Endothelial cell of umbilical vein (primary cell): ENCODE results near the gene CHST8. TPM values are rescaled to one million over a fixed set of nuclear protein-coding genes. Genes with fewer than 3 reads are reported as not detected.

ENCODE experiments used
- BruUV-seq: library from RNA; stranded (reverse); fragments of 400-500 nt; replicated peaks from 2 replicates; lab custom pipeline; 2021; lab: Mats Ljungman, UMichigan
- CTCF ChIA-PET: fragments of 300-600, 350-600 bp; sonication (Branson Sonifier 250); formaldehyde crosslinking; loops from one replicate; lab custom pipeline; 2021; ENCODE audit warnings: antibody characterized with exemption, inconsistent platforms; lab: Charles Lee
- POLR2A ChIA-PET: fragments of 300-600, 350-600 bp; sonication (Branson Sonifier 250); formaldehyde crosslinking; loops from one replicate; lab custom pipeline; 2021; ENCODE audit warnings: antibody characterized with exemption, inconsistent platforms; lab: Charles Lee
- DNase-seq: peaks from one replicate; pipeline ENCODE4 v3.0.0-alpha.2; 2011; ENCODE audit warnings: low read depth, low spot score
- FAIRE-seq: peaks from 2 replicates; lab custom pipeline; 2011; peaks lifted over from hg19 to GRCh38; lab: Jason Lieb, UNC
- H2AFZ ChIP-seq: 2 replicates; pipeline ENCODE4 v1.6.0; 2012; ENCODE audit warnings: low read depth, low read length, control low read depth, inconsistent platforms
- H3K27ac ChIP-seq: 2 replicates; pipeline ENCODE4 v1.5.1; 2011; ENCODE audit warnings: low read depth, mild to moderate bottlenecking, control low read depth, low read length, moderate library complexity; ENCODE audit not compliant: insufficient read depth
- H3K27me3 ChIP-seq, 2 experiments: 2 replicates each; pipeline versions ENCODE4 v1.6.0 to v1.6.1; 2011; ENCODE audit warnings: low read length in 2 of 2, mixed read lengths in 1 of 2; ENCODE audit not compliant: control insufficient read depth in 2 of 2, insufficient read depth in 2 of 2
- H3K36me3 ChIP-seq, 2 experiments: 2 replicates in 1 of 2; 3 replicates in 1 of 2; pipeline ENCODE4 v1.5.1; 2011; ENCODE audit warnings: low read length in 2 of 2, mild to moderate bottlenecking in 1 of 2, moderate library complexity in 1 of 2; ENCODE audit not compliant: control insufficient read depth in 2 of 2, insufficient read depth in 2 of 2; ENCODE audit errors: extremely low read depth in 1 of 2
- H3K4me1 ChIP-seq: 3 replicates; pipeline ENCODE4 v1.5.1; 2011; ENCODE audit warnings: mild to moderate bottlenecking, low read length; ENCODE audit not compliant: control insufficient read depth, insufficient read depth; ENCODE audit errors: extremely low read depth
- H3K4me2 ChIP-seq: 2 replicates; pipeline ENCODE4 v1.6.1; 2011; ENCODE audit warnings: low read length, control low read depth, mixed read lengths; ENCODE audit not compliant: insufficient read depth
- H3K4me3 ChIP-seq, 3 experiments: fragments of 200-600 bp in 1 of 3; sonication (generic), shearing (Covaris generic) in 1 of 3; replicated peaks in 1 of 3; 2 replicates each; pipeline ENCODE4 v1.5.1; 2011 to 2016; ENCODE audit warnings: control low read depth in 3 of 3, low read length in 3 of 3, mild to moderate bottlenecking in 2 of 3, inconsistent platforms in 1 of 3, low read depth in 1 of 3, moderate library complexity in 1 of 3; ENCODE audit not compliant: insufficient read depth in 1 of 3
- H3K79me2 ChIP-seq: 2 replicates; pipeline ENCODE4 v1.6.0; 2012; ENCODE audit warnings: low read length, inconsistent platforms; ENCODE audit not compliant: control insufficient read depth, insufficient read depth
- H3K9ac ChIP-seq: replicated peaks from 2 replicates; pipeline ENCODE3; 2011; ENCODE audit warnings: low read length, control low read depth; ENCODE audit not compliant: insufficient read depth; ENCODE audit errors: extremely low read depth
- H3K9me1 ChIP-seq: replicated peaks from 3 replicates; pipeline ENCODE4 v1.6.0; 2011; ENCODE audit warnings: mild to moderate bottlenecking, low read length; ENCODE audit not compliant: control insufficient read depth, insufficient read depth; ENCODE audit errors: extremely low read depth
- H3K9me3 ChIP-seq: replicated peaks from 2 replicates; pipeline ENCODE4 v1.5.1; 2012; ENCODE audit warnings: low read length, inconsistent platforms; ENCODE audit not compliant: control insufficient read depth, insufficient read depth
- H4K20me1 ChIP-seq: replicated peaks from 2 replicates; pipeline ENCODE3; 2011; ENCODE audit warnings: mild to moderate bottlenecking, low read length; ENCODE audit not compliant: control insufficient read depth, insufficient read depth; ENCODE audit errors: extremely low read depth
- EZH2 ChIP-seq: IDR thresholded peaks from 2 replicates; pipeline ENCODE4 v1.6.1; 2012; ENCODE audit warnings: borderline replicate concordance, low read depth, mild to moderate bottlenecking, moderate library complexity, low read length, inconsistent platforms; ENCODE audit not compliant: severe bottlenecking
- FOS ChIP-seq: IDR thresholded peaks from 2 replicates; pipeline ENCODE4 v1.6.1; 2011; ENCODE audit warnings: mild to moderate bottlenecking, low read length, moderate library complexity, borderline replicate concordance; ENCODE audit not compliant: insufficient read depth
- JUN ChIP-seq: IDR thresholded peaks from 2 replicates; pipeline ENCODE4 v1.6.1; 2011; ENCODE audit warnings: borderline replicate concordance, low read depth; ENCODE audit not compliant: insufficient read length, insufficient read depth
- POLR2A ChIP-seq: IDR thresholded peaks from 2 replicates; pipeline ENCODE4 v1.6.1; 2012; ENCODE audit warnings: low read depth, mild to moderate bottlenecking, control low read depth, low read length
- dilution Hi-C: fragments of 300-500 bp; cut with MboI; formaldehyde crosslinking; loops from one replicate; pipeline ENCODE4 v1.15.0; 2019; ENCODE audit warnings: low sequenced_read_pairs; ENCODE audit not compliant: extremely low pct_ligation_motif_present
- intact Hi-C: fragments of 100-400 bp; cut with micrococcal nuclease; formaldehyde crosslinking; loops from one replicate; pipeline ENCODE4 v1.10.0; 2022
- polyA plus RNA-seq, 4 experiments: library from polyadenylated mRNA; depleted of rRNA in 3 of 4; stranded (reverse) in 3 of 4; unstranded in 1 of 4; fragments of >200 nt; gene quantifications; 2 replicates each; pipeline versions ENCODE4 v1.2.1 to v1.2.3, GENCODE V29; 2011 to 2012; ENCODE audit warnings: missing spikeins in 1 of 4
- total RNA-seq: library from RNA; stranded (reverse); gene quantifications from 2 replicates; pipeline ENCODE4 v1.2.3, GENCODE V29; 2021
- TF ChIP-seq, protein P1 (sequence below): IDR thresholded peaks from 2 replicates; pipeline ENCODE4 v1.6.1; 2011; ENCODE audit not compliant: insufficient read depth, insufficient read length
- TF ChIP-seq, protein P2 (sequence below), 2 donors: IDR thresholded peaks; 1 replicate in 1 of 2; 2 replicates in 1 of 2; pipeline ENCODE4 v1.5.1; 2011; ENCODE audit warnings: low read length in 2 of 2, mild to moderate bottlenecking in 2 of 2, moderate library complexity in 2 of 2, control low read depth in 1 of 2, inconsistent platforms in 1 of 2, low read depth in 1 of 2; ENCODE audit not compliant: insufficient read depth in 1 of 2; ENCODE audit errors: extremely low read depth in 1 of 2

CHST8 gene
- total and polyA plus RNA-seq, 2 donors (not counting 3 experiments of a cell fraction or from before 2014, with no cell fraction given): not detected

DNA sequence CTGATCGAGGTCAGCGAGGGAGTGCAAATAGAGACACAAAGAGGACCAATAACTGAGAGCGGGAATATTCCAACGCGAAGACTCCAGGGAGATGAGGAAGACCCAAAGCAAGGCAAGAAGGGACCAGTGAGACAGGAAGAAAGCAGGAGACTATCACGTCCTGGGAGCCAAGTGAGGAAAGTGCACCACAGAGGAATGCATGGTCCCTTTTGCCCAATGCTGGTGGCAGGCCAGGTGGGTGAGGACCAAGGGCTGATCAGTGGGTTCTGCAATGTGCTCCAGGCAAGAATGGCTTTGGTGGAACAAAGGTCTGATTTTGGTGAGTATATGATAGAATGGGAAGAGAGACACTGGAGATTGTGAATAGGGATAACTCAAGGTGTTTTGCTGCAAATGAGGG lies 25.4 kb downstream of the CHST8 start:
- Histone ChIP-seq H3K4me2 (no peak overlapping the region), H3K79me2 (no peaks in the 10 kb centered on the region), H3K9me3 (no peaks in the 10 kb centered on the region), H3K9me1 (no peaks in the 10 kb centered on the region), H3K4me3 (no peak overlapping the region), H4K20me1 (no peaks in the 10 kb centered on the region), H3K4me1 (no peaks in the 10 kb centered on the region), H3K9ac (no peak overlapping the region), H3K27me3 (no peaks in the 10 kb centered on the region), H2AFZ (no peak overlapping the region), H3K36me3 (no peaks in the 10 kb centered on the region), H3K27ac (no peak overlapping the region)
- ChIA-PET CTCF (no interaction called here), POLR2A (no interaction called here)
- FAIRE-seq (no peak), DNase-seq (no peak)
- no TSS peak for BruUV-seq
- no peak for TF ChIP-seq POLR2A
- TF ChIP-seq EZH2: no peak
- TF ChIP-seq FOS: no peak
- no peak for TF ChIP-seq JUN
- TF ChIP-seq, protein P1, sequence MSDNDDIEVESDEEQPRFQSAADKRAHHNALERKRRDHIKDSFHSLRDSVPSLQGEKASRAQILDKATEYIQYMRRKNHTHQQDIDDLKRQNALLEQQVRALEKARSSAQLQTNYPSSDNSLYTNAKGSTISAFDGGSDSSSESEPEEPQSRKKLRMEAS: no peak
- TF ChIP-seq, protein P2, sequence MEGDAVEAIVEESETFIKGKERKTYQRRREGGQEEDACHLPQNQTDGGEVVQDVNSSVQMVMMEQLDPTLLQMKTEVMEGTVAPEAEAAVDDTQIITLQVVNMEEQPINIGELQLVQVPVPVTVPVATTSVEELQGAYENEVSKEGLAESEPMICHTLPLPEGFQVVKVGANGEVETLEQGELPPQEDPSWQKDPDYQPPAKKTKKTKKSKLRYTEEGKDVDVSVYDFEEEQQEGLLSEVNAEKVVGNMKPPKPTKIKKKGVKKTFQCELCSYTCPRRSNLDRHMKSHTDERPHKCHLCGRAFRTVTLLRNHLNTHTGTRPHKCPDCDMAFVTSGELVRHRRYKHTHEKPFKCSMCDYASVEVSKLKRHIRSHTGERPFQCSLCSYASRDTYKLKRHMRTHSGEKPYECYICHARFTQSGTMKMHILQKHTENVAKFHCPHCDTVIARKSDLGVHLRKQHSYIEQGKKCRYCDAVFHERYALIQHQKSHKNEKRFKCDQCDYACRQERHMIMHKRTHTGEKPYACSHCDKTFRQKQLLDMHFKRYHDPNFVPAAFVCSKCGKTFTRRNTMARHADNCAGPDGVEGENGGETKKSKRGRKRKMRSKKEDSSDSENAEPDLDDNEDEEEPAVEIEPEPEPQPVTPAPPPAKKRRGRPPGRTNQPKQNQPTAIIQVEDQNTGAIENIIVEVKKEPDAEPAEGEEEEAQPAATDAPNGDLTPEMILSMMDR (IDR thresholded peaks at IDR 0.05; ENCODE audit: extremely low read depth in 1 of 2, insufficient read depth in 1 of 2, low read depth in 1 of 2, low read length in 2 of 2): no peak
- dilution Hi-C loops (no loop called here), intact Hi-C loops (no loop called here)
